Renal pelvis (tissue), 12 donors: Measurements from ENCODE around the gene CPED1. TPM values are rescaled to one million over a fixed set of nuclear protein-coding genes. Genes with fewer than 3 reads are reported as not detected.

Experiments
- DNase-seq: peaks from one replicate; pipeline ENCODE4 v3.0.0-alpha.2; 2013
- long read RNA-seq, 16 experiments: transcript quantifications; one replicate each; lab custom pipeline, GENCODE V29; 2026
- polyA plus RNA-seq, 3 donors: library from polyadenylated mRNA; unstranded; fragments of 120-200 nt; gene quantifications; one replicate each; pipeline ENCODE4 v1.2.1, GENCODE V29; 2013; ENCODE audit not compliant: insufficient read length in 3 of 3

CPED1 gene
- polyA plus RNA-seq, result 10 to 100 TPM; 30.1 to 43.3 (median 35.6) TPM
- long read RNA-seq, donor 1, full-length matches to known transcripts, result 2 of 2 reads
- long read RNA-seq, donor 1, partial matches to known transcripts, result 0 of 2 reads
- long read RNA-seq, donor 1, other reads (novel, unspliced or antisense), result 0 of 2 reads
- long read RNA-seq, donor 2, full-length matches to known transcripts, result 2 of 2 reads
- long read RNA-seq, donor 2, partial matches to known transcripts, result 0 of 2 reads
- long read RNA-seq, donor 2, other reads (novel, unspliced or antisense), result 0 of 2 reads
- long read RNA-seq, donor 3, partial matches to known transcripts, result 0 of 2 reads
- long read RNA-seq, donor 3, other reads (novel, unspliced or antisense), result 0 of 2 reads
- long read RNA-seq, donor 4, partial matches to known transcripts, result 0 of 1 reads
- long read RNA-seq, donor 4, other reads (novel, unspliced or antisense), result 0 of 1 reads
- long read RNA-seq, donor 5, full-length matches to known transcripts, result 2 of 2 reads
- long read RNA-seq, donor 5, partial matches to known transcripts, result 0 of 2 reads
- long read RNA-seq, donor 5, other reads (novel, unspliced or antisense), result 0 of 2 reads
- long read RNA-seq, donor 6, partial matches to known transcripts, result 0 of 1 reads
- long read RNA-seq, donor 6, other reads (novel, unspliced or antisense), result 0 of 1 reads
- long read RNA-seq, donor 7, full-length matches to known transcripts, result 2 of 2 reads
- long read RNA-seq, donor 7, partial matches to known transcripts, result 0 of 2 reads
- long read RNA-seq, donor 7, other reads (novel, unspliced or antisense), result 0 of 2 reads
- long read RNA-seq, donor 8, full-length matches to known transcripts, result 1 of 1 reads
- long read RNA-seq, donor 8, partial matches to known transcripts, result 0 of 1 reads
- long read RNA-seq, donor 8, other reads (novel, unspliced or antisense), result 0 of 1 reads
- long read RNA-seq, donor 9, full-length matches to known transcripts, result 1 of 1 reads
- long read RNA-seq, donor 9, partial matches to known transcripts, result 0 of 1 reads
- long read RNA-seq, donor 9, other reads (novel, unspliced or antisense), result 0 of 1 reads
- long read RNA-seq, donor 10, partial matches to known transcripts, result 13 of 13 reads
- long read RNA-seq, donor 10, other reads (novel, unspliced or antisense), result 0 of 13 reads
- long read RNA-seq, donor 11, full-length matches to known transcripts, result 2 of 2 reads
- long read RNA-seq, donor 11, partial matches to known transcripts, result 0 of 2 reads
- long read RNA-seq, donor 11, other reads (novel, unspliced or antisense), result 0 of 2 reads
- long read RNA-seq, donor 12, full-length matches to known transcripts, result 2 of 2 reads
- long read RNA-seq, donor 12, partial matches to known transcripts, result 0 of 2 reads
- long read RNA-seq, donor 12, other reads (novel, unspliced or antisense), result 0 of 2 reads
- long read RNA-seq, donor 13, full-length matches to known transcripts, result 1 of 1 reads
- long read RNA-seq, donor 13, partial matches to known transcripts, result 0 of 1 reads
- long read RNA-seq, donor 13, other reads (novel, unspliced or antisense), result 0 of 1 reads
- long read RNA-seq, donor 14, partial matches to known transcripts, result 0 of 2 reads
- long read RNA-seq, donor 14, other reads (novel, unspliced or antisense), result 0 of 2 reads
- long read RNA-seq, donor 15, partial matches to known transcripts, result 0 of 1 reads
- long read RNA-seq, donor 15, other reads (novel, unspliced or antisense), result 0 of 1 reads
- long read RNA-seq, donor 16, partial matches to known transcripts, result 0 of 2 reads
- long read RNA-seq, donor 16, other reads (novel, unspliced or antisense), result 0 of 2 reads

- DNase-seq, result no peak
Measured at GRCh38 chr7:120988591-120989256, at the start of gene CPED1. TSS of gene CPED1 (plus strand) at chr7:120988711. CDS start at chr7:120989622, 911 bp downstream.

- no peak for DNase-seq
Measured at GRCh38 chr7:120939345-120939744, 49.2 kb upstream of the CPED1 start.

- DNase-seq, result no peak
Measured at GRCh38 chr7:120941064-120941463, 47.4 kb upstream of the CPED1 start.

GRCh38 chr7:120941856-120942255, 46.7 kb upstream of the CPED1 start:
- no peak for DNase-seq

- DNase-seq, result no peak
Measured at GRCh38 chr7:120942861-120943260, 45.6 kb upstream of the CPED1 start.

- no peak for DNase-seq
Measured at GRCh38 chr7:120944826-120945562, 43.5 kb upstream of the CPED1 start.

GRCh38 chr7:120947980-120948379, 40.5 kb upstream of the CPED1 start:
- no peak for DNase-seq

GRCh38 chr7:120949393-120949911, 39.1 kb upstream of the CPED1 start:
- DNase-seq, result no peak

- no peak for DNase-seq
Measured at GRCh38 chr7:120949998-120950538, 38.4 kb upstream of the CPED1 start.

- DNase-seq, result peak; percentile 98
Measured at GRCh38 chr7:120950539-120951308, 37.8 kb upstream of the CPED1 start, which contains the start of gene ING3. TSS of gene ING3 (plus strand) at chr7:120950777. CDS start at chr7:120950897, 120 bp downstream.

- no peak for DNase-seq
Measured at GRCh38 chr7:120951309-120951699, 37.2 kb upstream of the CPED1 start.

GRCh38 chr7:120951826-120952225, 36.7 kb upstream of the CPED1 start:
- no peak for DNase-seq

- DNase-seq, result no peak
Measured at GRCh38 chr7:120955577-120956149, 32.8 kb upstream of the CPED1 start.

- DNase-seq, result no peak
Measured at GRCh38 chr7:120959929-120960484, 28.5 kb upstream of the CPED1 start.

GRCh38 chr7:120960714-120961113, 27.8 kb upstream of the CPED1 start:
- peak; percentile 35 for DNase-seq

- no peak for DNase-seq
Measured at GRCh38 chr7:120961638-120962173, 26.8 kb upstream of the CPED1 start.

GRCh38 chr7:120964088-120964487, 24.4 kb upstream of the CPED1 start:
- DNase-seq, result no peak
